KG1 (cell line): Measurements from ENCODE around the gene MAST2.
"Not testable (repeated sequence)": the region's sequence is repeated elsewhere in the genome, so short reads cannot be mapped to it uniquely, and the experiment has no call there.

ENCODE experiments used
- DNase-seq: peaks from one replicate; lab custom pipeline; 2025; lab: John Stamatoyannopoulos, UW

Gene MAST2

GRCh38 chr1:45938029-45938428 is 134.6 kb downstream of the MAST2 start:
- no peak for DNase-seq

GRCh38 chr1:45942411-45942810 is 139.0 kb downstream of the MAST2 start:
- no peak for DNase-seq

GRCh38 chr1:45943185-45943584 is 139.8 kb downstream of the MAST2 start:
- no peak for DNase-seq

GRCh38 chr1:45945426-45945825 is 142.0 kb downstream of the MAST2 start:
- DNase-seq = no peak

- not testable (repeated sequence) for DNase-seq
Measured at GRCh38 chr1:45949462-45949861, 146.1 kb downstream of the MAST2 start.

GRCh38 chr1:45952072-45952471 is 148.7 kb downstream of the MAST2 start:
- no peak for DNase-seq

- DNase-seq = no peak
Measured at GRCh38 chr1:45953934-45954847, 150.8 kb downstream of the MAST2 start.

- no peak for DNase-seq
Measured at GRCh38 chr1:45957684-45958083, 154.3 kb downstream of the MAST2 start.

- no peak for DNase-seq
Measured at GRCh38 chr1:45958317-45958716, 154.9 kb downstream of the MAST2 start.

- DNase-seq = no peak
Measured at GRCh38 chr1:45960930-45961715, 157.7 kb downstream of the MAST2 start.

- not testable (repeated sequence) for DNase-seq
Measured at GRCh38 chr1:45961936-45962335, 158.5 kb downstream of the MAST2 start.

GRCh38 chr1:45968941-45969666 is 165.7 kb downstream of the MAST2 start:
- no peak for DNase-seq

- no peak for DNase-seq
Measured at GRCh38 chr1:45969866-45970265, 166.5 kb downstream of the MAST2 start.

- DNase-seq = no peak
Measured at GRCh38 chr1:45971335-45971734, 167.9 kb downstream of the MAST2 start.

- no peak for DNase-seq
Measured at GRCh38 chr1:45971922-45972531, 168.6 kb downstream of the MAST2 start.

GRCh38 chr1:45972621-45973020 is 169.2 kb downstream of the MAST2 start:
- DNase-seq = no peak

- no peak for DNase-seq
Measured at GRCh38 chr1:45973121-45973520, 169.7 kb downstream of the MAST2 start.

GRCh38 chr1:45974541-45975269 is 171.3 kb downstream of the MAST2 start:
- no peak for DNase-seq

GRCh38 chr1:45976623-45977022 is 173.2 kb downstream of the MAST2 start:
- no peak for DNase-seq

- no peak for DNase-seq
Measured at GRCh38 chr1:45979074-45979777, 175.8 kb downstream of the MAST2 start.

- no peak for DNase-seq
Measured at GRCh38 chr1:45979778-45980176, 176.4 kb downstream of the MAST2 start.
